Measurements from ENCODE around the gene OR1A1. TPM values are rescaled to one million over a fixed set of nuclear protein-coding genes. Genes with fewer than 3 reads are reported as not detected.

The OR1A1 gene
- total and polyA plus RNA-seq, 2 of the 8 experiments (the other 6 are each of a cell fraction or from before 2014, with no cell fraction given), result not detected

DNA sequence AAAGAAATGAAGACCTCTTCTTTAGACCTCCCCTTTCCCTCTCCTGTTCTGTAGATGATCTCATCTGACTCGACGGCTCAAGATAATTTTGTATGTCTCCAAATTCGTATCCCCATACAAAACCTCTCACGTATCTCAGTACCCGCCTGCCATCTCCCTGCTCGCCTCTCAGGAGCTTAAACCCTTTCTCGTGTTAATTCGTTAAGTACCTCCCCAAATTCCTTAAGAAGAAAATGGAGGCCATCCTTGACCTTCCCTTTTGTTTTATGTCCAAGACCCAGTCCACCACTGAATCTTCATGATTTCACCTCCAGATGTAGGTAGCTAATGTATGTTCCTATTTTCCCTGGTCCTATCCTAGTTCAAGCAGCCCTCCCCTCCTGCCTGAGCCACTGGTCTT, 49.1 kb downstream of the OR1A1 start:
- H3K27me3 ChIP-seq (replicated peaks in 1 of 4; ENCODE audit: control insufficient read depth in 3 of 4, extremely low read depth in 1 of 4, insufficient read depth in 3 of 4, low read length in 3 of 4), result no peaks in the 10 kb centered on the region
- no peak overlapping the region for H4K8ac ChIP-seq (ENCODE audit: extremely low read depth, insufficient read depth, low read length)
- no peaks in the 10 kb centered on the region for H3K79me1 ChIP-seq (ENCODE audit: low read depth, low read length)
- H2AFZ ChIP-seq (ENCODE audit: low read length), result peak overlapping the region; percentile 43; the same call in 1 of the 2 replicates
- 0 out of 2 replicates have a peak, but pooled peaks have one; percentile 24 for TF ChIP-seq YY1 (IDR thresholded peaks at IDR 0.05; ENCODE audit: low read depth, low read length)
- no peak for TF ChIP-seq MAFK (IDR thresholded peaks at IDR 0.05; ENCODE audit: low read depth, low read length)
- H2BK5ac ChIP-seq (ENCODE audit: low read depth, low read length), result no peak overlapping the region
- no peak overlapping the region for H4K91ac ChIP-seq (replicated peaks; ENCODE audit: insufficient read length, low read length)
- H3K27ac ChIP-seq (ENCODE audit: low read depth, low read length), result no peak overlapping the region
- DNase-seq (ENCODE audit: low read depth in 1 of 2, low spot score in 2 of 2) (no peak), FAIRE-seq (peak; percentile 28)
- no peak overlapping the region for H3K9ac ChIP-seq (replicated peaks in 1 of 4; ENCODE audit: extremely low read depth in 1 of 4, low read depth in 3 of 4, low read length in 3 of 4)
- 85% methylated on average over 8 of the region's 8 CpGs; no CpG with 5 or more reads in 1 of the 2 experiments for WGBS, 2 experiments (ENCODE audit: extremely low coverage in 1 of 2, insufficient coverage in 1 of 2, insufficient read length in 1 of 2, insufficient replicate concordance in 2 of 2, low coverage in 1 of 2, low lambda C conversion rate in 2 of 2, missing lambda C conversion rate in 1 of 2)
- H3K4ac ChIP-seq (replicated peaks; ENCODE audit: insufficient read length, low read depth, low read length), result no peak overlapping the region
- no peaks in the 10 kb centered on the region for H3K79me2 ChIP-seq (ENCODE audit: control insufficient read depth in 1 of 2, insufficient read depth in 2 of 2, low read length in 2 of 2)
- H2BK12ac ChIP-seq (ENCODE audit: low read depth, low read length), result no peak overlapping the region
- H3K4me3 ChIP-seq (ENCODE audit: extremely low read depth in 1 of 4, insufficient read depth in 2 of 4, low read depth in 3 of 4, low read length in 4 of 4), result no peak overlapping the region
- no peak overlapping the region for H3K23ac ChIP-seq (ENCODE audit: insufficient read length)
- POLR2A ChIA-PET (ENCODE audit: partially characterized antibody), result no interaction called here
- no peak overlapping the region for H3K14ac ChIP-seq (ENCODE audit: insufficient read length)
- H2BK15ac ChIP-seq (ENCODE audit: low read length), result no peak overlapping the region
- H3K56ac ChIP-seq (replicated peaks; ENCODE audit: insufficient read length, low read depth, low read length), result no peak overlapping the region
- H3K36me3 ChIP-seq (ENCODE audit: control insufficient read depth in 2 of 4, insufficient read depth in 4 of 4, low read length in 3 of 4), result no peaks in the 10 kb centered on the region
- peaks cover 4 to 32% of the 10 kb centered on the region in 2 experiments; a peak in 3 of 4 replicates for H3K9me3 ChIP-seq (ENCODE audit: insufficient read depth in 2 of 2, low read depth in 1 of 2, low read length in 1 of 2)
- H4K5ac ChIP-seq (ENCODE audit: insufficient read length, low read depth, low read length), result no peak overlapping the region
- H2BK20ac ChIP-seq (ENCODE audit: low read length), result no peak overlapping the region; the same call in 1 of the 2 replicates
- H3K4me2 ChIP-seq (ENCODE audit: insufficient read depth in 1 of 2, low read depth in 2 of 2, low read length in 2 of 2), result no peak overlapping the region
- H3K23me2 ChIP-seq (ENCODE audit: low read depth, low read length), result peaks cover 2% of the 10 kb centered on the region; the same call in 1 of the 2 replicates
- no peaks in the 10 kb centered on the region for H4K20me1 ChIP-seq (replicated peaks in 1 of 2; ENCODE audit: control insufficient read depth in 1 of 2, insufficient read depth in 2 of 2, low read length in 2 of 2)
- no peaks in the 10 kb centered on the region for H3K4me1 ChIP-seq (replicated peaks in 1 of 4; ENCODE audit: control insufficient read depth in 3 of 4, insufficient read depth in 4 of 4, low read length in 3 of 4)
- CTCF ChIA-PET (ENCODE audit: partially characterized antibody), result interaction anchor here (0.6 kb wide), 1 partner anchor 216 kb away, joined by 3 read pairs; no protein-coding TSS in a partner anchor
- H2AK5ac ChIP-seq (ENCODE audit: low read depth, low read length), result no peak overlapping the region
- no peak overlapping the region for H2BK120ac ChIP-seq (replicated peaks; ENCODE audit: low read depth, low read length)
- H3K18ac ChIP-seq (ENCODE audit: extremely low read depth, low read length), result no peak overlapping the region
